NCI-H774 (cell line): ENCODE measurements around the gene BARHL1.
A peak's percentile ranks its signal among the peaks of the same experiment; 100 is the strongest.

Experiments
- DNase-seq: peaks from one replicate; lab custom pipeline; 2025; lab: John Stamatoyannopoulos, UW

The BARHL1 gene

GRCh38 chr9:132615774-132616173, 33.4 kb downstream of the BARHL1 start:
- DNase-seq: no peak

GRCh38 chr9:132616725-132617124, 34.3 kb downstream of the BARHL1 start:
- DNase-seq: no peak

GRCh38 chr9:132622159-132622558, 39.8 kb downstream of the BARHL1 start:
- DNase-seq: no peak

GRCh38 chr9:132626285-132626684, 43.9 kb downstream of the BARHL1 start:
- no peak for DNase-seq

- no peak for DNase-seq
Observed at GRCh38 chr9:132627106-132627505, 44.7 kb downstream of the BARHL1 start.

- no peak for DNase-seq
Observed at GRCh38 chr9:132627594-132627993, 45.2 kb downstream of the BARHL1 start.

- DNase-seq: no peak
Observed at GRCh38 chr9:132628746-132629145, 46.3 kb downstream of the BARHL1 start.

GRCh38 chr9:132630116-132630515, 47.7 kb downstream of the BARHL1 start:
- no peak for DNase-seq

- DNase-seq: no peak
Observed at GRCh38 chr9:132630811-132631210, 48.4 kb downstream of the BARHL1 start.

- no peak for DNase-seq
Observed at GRCh38 chr9:132631280-132631679, 48.9 kb downstream of the BARHL1 start.

GRCh38 chr9:132631685-132632084, 49.3 kb downstream of the BARHL1 start:
- no peak for DNase-seq

GRCh38 chr9:132632413-132633129, 50.2 kb downstream of the BARHL1 start:
- DNase-seq: no peak

- DNase-seq: no peak
Observed at GRCh38 chr9:132634327-132634726, 51.9 kb downstream of the BARHL1 start.

GRCh38 chr9:132637351-132637750, 54.9 kb downstream of the BARHL1 start:
- DNase-seq: peak; percentile 86

GRCh38 chr9:132637801-132638200, 55.4 kb downstream of the BARHL1 start:
- no peak for DNase-seq

GRCh38 chr9:132638240-132638639, 55.8 kb downstream of the BARHL1 start:
- no peak for DNase-seq

GRCh38 chr9:132639322-132639721, 56.9 kb downstream of the BARHL1 start:
- no peak for DNase-seq
